Activated CD8-positive, alpha-beta memory T cell treated with anti-CD3 and anti-CD28 coated beads for 1 hour (primary cell): Measurements from ENCODE around the gene TOX4.
A peak's percentile ranks its signal among the peaks of the same experiment; 100 is the strongest.

Experiments used
- DNase-seq, 2 donors: peaks; one replicate each; pipeline ENCODE4 v3.0.0-alpha.2; 2020; ENCODE audit warnings: low read depth in 1 of 2; ENCODE audit errors: extremely low read depth in 1 of 2

The TOX4 gene

GRCh38 chr14:21501568-21501967 is 24.6 kb downstream of the TOX4 start:
- no peak for DNase-seq

- DNase-seq: no peak
Measured at GRCh38 chr14:21503376-21503775, 26.4 kb downstream of the TOX4 start.

- no peak for DNase-seq
Measured at GRCh38 chr14:21505012-21505553, 28.1 kb downstream of the TOX4 start.

DNA sequence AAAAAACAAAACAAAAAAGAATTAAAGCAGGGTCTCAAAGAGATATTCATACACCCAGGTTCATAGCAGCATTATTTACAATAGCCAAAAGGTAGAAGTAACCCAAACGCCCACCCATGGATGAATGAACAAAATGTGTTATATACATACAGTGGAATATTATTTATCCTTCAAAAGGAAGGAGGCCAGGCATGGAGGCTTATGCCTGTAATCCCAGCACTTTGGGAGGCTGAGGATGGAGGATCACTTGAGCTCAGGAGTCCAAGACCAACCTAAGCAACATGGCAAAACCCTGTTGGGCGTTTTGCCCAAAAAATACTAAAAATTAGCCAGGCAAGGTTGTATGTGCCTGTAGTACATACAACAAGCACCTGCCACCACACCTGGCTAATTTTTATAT is 29.6 kb downstream of the TOX4 start:
- no peak for DNase-seq

DNA sequence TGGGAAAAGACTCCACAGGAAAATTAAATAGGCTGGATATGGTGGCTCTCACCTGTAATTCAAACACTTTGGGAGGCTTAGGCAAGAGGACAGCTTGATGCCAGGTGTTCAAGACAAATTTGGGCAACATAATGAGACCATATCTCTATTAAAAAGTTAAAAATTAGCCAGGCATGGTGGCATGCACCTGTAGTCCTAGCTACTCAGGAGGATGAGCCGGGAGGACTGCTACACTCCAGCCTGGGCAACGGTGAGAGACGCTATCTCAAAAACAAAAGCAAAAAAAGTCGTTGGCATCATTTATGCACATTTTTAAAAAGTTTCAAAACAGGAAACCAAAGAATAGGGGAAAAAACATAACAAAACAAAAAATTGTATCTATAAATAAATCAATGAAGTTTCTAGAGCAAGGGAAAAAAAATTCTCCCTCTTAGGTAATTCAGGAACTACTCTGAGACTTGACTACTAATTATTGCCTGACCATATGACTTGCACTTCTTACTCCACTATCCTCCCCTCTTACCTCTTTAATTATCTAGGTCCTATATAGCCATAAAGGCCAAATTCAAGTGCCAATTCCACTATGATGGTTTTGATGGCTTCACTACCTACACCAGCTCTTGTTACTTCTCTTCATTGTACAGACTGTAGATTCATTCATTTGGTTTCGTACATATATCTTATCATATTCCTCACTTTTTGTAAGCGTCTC is 32.6 kb downstream of the TOX4 start:
- no peak for DNase-seq

- peak; percentile 82 to 88 for DNase-seq
Measured at GRCh38 chr14:21510735-21511657, 34.0 kb downstream of the TOX4 start, which contains the start of gene METTL3. Gene METTL3, minus strand, starts transcription at chr14:21511340. Its CDS starts 117 bp downstream, at chr14:21511223.

DNA sequence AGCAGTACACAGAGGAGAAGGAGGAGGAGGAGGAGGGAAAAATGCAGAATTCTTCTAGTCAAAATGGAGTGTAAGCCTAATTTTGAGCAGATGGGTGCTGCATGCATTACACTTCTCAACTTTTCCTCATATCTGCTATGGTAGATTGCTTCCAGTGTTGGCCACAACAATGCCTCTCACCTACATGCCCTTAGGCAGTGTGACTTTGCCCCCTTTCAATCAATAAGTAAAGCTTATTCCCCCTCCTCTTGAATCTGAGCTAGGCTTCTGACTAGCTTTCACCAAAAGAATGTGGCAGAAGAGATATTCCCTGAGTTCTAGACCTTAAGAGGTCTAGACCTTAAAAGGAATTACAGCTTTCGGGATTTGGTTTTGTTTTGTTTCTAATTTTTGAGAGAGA is 37.3 kb downstream of the TOX4 start:
- no peak for DNase-seq

DNA sequence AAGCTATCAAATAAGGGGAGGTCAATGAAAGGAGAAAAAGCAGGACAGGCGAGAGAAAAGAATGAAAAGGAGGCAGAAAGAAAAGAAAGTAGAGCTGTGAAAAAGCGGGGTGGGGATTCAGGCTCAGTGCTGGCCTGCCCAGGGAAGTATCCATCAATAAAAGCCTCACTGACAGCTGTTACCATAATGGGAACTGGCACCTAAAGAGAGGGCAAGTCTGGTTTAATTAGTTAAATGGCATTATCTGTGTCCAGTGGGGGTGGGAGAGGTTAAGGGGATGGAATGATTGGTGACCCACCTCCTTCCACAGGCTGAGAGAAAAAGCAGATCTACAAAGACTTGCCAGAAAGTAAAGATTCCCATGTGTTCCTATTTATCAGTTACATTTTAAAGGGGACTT is 41.7 kb downstream of the TOX4 start:
- no peak for DNase-seq

GRCh38 chr14:21520767-21521166 is 43.8 kb downstream of the TOX4 start:
- DNase-seq: no peak

- DNase-seq: no peak
Measured at GRCh38 chr14:21521501-21521900, 44.5 kb downstream of the TOX4 start.

DNA sequence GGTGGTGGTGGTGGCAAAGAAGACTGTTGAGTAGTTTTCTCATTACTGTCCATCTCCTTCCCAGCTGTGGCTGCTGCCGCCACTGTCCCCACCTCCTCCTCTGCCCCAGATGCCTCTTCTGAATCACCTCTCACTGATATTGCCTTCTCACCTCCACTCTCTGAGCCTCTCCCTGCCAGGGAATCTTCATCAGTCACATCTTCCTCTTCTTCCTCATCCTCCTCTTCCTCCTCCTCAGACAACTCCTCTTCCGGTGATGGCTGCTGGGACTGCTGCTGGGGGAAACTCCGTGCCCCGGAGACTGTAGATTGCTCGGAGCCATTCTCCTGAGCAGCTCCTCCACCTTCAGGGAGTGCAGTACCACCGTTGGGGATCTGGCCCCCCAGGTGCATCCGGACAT is 46.2 kb downstream of the TOX4 start:
- no peak for DNase-seq

DNA sequence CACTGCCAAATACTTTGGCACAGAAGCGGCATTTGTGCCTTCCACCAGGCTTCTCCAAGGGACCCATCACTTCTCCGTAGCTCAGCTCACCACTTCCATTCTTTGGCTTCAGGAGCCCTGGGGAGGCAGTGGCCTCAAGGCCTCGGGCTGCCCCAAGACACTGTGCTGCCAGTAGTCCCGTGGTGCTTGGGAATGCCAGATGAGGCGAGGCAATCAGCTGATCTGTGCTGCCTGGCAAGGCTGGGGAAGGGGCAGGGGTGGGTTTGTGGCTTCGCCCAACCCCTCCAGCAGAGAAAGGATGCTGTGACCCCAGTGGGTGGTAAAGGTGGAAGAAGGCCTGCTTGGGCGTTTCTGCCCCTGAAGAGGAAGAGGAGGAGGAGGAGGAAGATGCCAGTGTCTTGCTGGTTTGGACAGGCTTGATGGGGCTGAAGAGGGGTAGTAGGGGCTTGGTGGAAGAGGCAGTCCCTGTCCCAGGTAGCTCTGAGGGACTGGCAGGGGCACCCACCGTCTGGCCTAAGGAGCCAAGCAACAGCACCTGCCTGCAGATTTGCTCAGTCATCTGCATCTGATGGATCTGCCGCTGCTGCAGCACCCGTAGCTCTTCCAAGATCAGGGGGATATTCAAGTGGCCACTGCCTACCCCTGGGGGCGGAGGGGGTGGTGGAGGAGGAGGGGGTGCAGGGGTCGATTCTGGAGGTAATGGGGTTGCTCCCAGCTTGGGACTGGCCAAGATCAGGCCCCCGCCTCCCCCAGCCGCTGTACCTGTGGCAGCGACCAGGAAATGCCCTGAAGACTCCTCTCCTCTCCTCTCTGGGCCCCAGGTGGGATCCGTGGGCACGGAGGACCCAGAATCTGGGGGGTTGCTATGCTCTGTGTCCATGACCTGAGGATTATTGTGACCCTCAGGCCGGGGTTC is 47.8 kb downstream of the TOX4 start:
- no peak for DNase-seq

GRCh38 chr14:21525571-21525961 is 48.6 kb downstream of the TOX4 start:
- no peak for DNase-seq

- DNase-seq: peak; percentile 27 to 52
Measured at GRCh38 chr14:21525962-21526671, 49.1 kb downstream of the TOX4 start, which contains the start of gene SALL2. Gene SALL2, minus strand, starts transcription at chr14:21526346. Its CDS starts 219 bp downstream, at chr14:21526127.

DNA sequence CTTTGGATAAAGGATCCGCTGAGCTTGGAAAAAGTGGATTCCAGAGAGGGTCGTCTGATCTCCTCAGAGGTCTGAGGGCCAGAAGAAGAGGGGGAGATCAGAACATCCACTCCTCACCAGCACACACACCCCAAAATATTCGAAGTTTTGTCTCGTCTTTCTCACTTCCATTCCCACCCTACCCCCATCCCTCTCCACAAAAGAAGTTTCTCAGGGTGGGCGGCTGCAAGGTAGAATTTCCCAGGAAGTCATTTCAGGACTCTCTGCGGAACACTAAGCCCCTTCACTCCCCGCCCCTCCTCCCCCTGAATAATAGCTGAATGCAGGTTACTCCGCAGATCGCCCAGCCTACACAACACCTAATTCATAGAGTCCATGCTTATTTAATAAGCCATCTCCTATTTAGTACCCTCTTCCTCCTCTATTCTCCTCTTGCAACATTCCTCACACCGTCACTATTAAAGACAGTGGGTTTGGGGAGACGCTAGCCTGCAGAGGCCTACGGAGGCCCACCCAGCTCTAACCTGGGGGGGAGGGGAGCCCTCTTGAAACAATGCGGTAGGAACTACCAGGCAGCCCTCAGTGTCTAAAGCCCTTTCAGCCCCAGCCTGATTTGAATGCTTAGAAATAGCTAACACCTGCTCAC is 49.8 kb downstream of the TOX4 start:
- no peak for DNase-seq

- no peak for DNase-seq
Measured at GRCh38 chr14:21527318-21527679, 50.3 kb downstream of the TOX4 start.

DNA sequence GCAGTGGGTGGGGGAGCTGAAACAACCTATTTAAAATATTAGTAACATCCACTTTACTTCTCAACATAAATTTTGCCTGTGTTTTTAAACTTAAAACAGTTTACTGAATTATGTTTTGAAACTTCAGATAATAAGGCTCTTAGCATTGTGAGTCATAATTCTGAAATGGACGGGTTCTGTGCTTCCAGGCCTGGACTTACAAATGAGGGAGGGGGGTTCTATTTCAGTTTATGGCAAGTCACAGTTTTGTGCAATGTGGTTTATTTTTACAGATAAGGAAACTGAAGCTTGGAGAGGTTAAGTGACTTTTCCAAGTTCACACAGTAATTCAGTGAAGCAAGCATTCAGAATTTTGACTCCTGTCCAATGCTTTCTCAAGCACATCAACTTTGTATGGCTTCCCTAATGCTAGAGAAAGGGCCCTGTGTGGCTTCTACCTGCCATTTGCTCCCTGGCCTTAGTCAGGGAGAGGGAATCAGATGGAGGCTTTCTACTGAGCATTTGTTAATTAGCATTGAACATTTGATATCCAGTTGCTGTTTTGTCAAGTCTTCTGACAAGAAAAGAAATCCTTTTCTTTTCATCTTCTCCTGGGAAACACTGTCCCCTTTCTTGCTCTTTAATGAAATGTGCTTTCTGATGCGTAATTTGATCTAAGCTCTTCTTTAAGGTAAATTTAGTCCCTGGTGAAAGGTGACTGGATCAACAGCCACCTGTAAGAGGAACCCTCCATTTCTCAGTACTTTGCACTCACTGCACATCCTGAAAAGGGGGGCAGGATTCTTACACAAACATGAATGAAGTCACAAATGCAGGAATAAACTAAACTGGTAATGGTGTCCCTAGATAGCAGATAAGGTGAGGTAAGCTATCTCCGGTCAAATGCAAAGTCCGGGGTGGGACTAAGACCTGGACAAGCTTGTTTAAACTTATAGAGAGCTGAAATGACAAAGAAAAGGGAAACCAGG is 51.7 kb downstream of the TOX4 start:
- DNase-seq: no peak

GRCh38 chr14:21529515-21529914 is 52.5 kb downstream of the TOX4 start:
- DNase-seq: no peak
